NCI-H524 treated with DMSO at 0.1 percent for 48 hours (cell line): ENCODE data around the gene TNFRSF14.
"Not testable (repeated sequence)": the region's sequence is repeated elsewhere in the genome, so short reads cannot be mapped to it uniquely, and the experiment has no call there.

Source experiments
- DNase-seq: peaks from one replicate; lab custom pipeline; 2025; lab: John Stamatoyannopoulos, UW

The TNFRSF14 gene

DNA sequence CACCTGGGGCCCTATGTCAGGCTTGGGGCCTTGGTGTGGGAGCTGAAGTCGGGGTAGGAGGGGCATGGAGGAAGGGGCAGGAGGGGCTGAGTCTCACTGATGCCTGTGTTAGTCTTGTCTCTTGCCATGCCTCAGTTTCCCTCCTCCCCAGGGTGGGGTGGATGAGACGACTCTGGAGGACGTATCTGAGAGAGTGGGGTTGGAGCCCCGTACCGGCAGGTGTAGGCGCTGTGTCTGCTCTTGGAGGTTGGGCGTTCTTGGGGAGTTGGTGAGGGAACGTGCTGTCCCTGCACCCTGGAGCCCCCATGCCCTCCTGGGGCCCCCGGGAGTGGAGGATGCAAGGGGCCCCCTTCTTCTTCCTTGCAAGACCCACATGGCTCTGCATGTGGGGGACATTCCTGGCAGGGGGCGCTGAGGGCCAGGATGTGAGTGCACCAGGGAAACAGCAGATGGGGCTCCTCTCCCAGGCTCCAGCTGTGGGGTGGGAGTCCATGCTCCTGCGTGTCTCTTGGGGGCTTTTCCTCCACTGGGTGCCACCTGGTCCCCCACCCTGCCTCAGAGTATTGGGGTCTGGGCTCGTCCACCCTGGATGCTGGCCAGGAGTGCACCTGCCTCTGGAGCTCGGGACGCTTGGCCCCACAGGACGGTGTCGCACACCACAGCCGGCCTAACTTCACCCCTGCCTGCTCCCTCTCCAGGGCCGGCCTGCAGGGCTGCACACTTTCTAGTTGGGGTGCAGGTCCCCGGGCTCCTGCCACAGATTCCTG lies 1.4 kb upstream of the TNFRSF14 start:
- DNase-seq: no peak

DNA sequence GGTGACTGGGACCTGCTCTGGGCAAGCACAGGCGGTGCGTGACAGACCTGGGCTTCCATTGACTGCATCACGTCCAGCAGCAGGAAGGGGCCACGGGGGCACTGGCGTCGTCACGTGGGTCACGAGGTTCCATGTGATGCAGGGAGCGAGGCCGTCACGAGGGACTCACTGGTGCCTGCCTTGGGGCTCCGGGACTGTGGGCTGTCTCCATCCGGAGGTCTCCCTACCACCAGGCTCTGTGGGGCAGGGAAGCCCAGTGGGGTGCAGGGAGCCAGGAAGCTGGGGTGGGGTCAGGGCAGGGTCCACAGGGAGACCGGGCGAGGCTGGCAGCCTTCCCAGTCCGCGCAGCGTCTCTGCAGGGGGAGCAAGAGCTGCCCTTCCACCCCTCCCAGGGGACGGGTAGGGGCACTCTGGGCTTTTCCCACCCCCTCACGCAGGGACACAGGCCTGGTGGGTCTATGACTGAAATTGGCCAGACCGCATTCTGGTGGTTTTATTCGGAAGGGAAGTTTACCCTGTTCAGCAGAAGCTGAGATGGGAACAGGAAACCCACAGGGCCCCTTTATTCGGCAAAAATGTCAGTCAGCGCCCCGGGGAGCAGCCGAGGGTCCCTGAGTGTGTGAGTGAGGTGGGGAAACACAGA lies 416 bp upstream of the TNFRSF14 start:
- no peak for DNase-seq

DNA sequence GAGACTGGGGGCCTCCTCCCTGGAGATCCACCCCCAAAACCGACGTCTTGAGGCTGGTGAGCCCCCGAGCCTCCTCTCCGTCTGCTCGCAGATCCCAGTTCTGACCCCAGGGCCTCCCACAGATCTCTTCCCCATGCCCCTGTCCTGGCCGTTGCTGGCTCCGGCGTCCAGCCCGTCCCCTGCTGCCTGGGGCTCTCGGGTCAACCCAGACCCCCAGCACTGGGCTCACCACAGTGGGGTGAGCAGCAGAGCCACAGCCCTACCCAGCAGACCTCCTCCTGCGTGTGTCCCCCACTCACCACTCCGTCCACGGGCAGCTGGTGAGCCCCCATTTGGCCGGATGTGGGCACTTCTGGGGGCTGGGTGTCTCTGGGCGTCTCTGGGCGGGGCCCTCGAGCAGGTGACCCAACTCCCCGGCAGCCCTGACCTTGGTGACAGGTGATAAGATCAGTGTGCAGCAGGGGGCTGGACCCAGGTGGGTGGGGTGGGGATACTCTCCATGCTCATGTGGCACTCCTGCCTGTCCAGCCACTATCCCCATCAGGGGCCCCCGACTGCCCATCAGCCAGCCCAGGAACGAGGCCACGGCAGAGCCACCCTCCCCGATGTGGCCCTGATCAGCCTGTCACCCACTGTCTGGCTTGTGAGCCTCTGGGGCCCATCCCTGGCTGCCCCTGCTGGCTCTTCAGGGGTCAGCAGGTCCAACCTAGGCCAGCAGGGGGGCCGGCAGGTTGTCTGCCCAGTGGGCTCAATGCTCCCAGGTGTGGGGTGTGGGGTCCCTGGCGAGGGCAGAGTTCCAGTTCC lies 709 bp downstream of the TNFRSF14 start:
- DNase-seq: no peak

DNA sequence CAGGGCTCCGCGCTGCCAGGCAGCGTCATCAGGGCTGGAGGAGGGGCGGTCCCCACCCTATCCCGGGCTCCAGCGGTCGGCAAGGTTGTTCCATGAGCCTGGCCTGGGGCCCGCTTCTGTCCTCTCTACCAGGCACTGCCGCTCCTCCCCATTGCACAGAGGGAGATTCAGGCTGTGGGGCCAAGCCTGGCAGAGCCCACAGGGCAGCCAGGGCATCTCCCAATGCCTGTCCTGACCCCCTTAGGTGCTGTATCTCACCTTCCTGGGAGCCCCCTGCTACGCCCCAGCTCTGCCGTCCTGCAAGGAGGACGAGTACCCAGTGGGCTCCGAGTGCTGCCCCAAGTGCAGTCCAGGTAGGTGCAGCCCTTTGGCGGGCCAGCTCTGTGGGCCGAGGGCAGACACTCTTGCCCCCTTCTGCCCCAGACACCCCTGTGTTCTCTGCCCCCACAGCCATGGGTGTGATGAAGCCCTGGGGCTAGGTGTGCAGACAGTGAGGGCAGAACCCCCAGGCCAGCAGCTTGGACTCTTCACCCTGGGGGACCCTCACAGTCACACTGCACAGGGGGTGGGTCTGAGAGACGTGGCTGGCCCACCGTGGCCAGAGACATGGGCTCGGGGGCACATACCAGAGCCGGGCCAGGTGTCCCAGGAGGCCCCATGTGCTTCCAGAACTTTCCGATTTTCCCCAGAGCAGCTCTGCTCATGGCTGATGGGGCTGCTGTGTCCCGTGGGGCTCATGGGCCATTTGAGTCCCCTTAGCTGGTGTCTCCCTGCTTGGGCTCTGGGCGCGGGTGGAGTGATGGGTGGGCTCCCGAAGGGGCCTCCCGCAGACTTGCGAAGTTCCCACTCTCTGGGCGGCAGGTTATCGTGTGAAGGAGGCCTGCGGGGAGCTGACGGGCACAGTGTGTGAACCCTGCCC lies 1.6 kb downstream of the TNFRSF14 start:
- DNase-seq: no peak

DNA sequence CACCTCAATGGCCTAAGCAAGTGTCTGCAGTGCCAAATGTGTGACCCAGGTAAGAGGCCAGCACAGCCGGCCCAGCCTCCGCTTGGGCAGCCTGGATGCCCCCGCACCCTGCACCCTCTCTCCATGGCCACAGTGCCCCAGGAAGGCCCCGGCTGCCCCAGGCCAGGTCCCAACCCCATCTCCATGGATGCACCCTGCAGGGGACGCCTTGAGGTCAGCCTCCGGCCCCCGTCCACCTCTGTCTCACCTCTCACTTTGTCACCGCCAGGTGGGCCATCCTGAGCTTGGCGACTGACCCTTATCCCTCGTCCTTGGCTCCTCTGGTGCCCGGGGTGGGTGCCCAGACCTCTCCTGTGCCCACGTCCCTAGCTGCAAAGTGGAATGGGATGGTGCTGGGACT lies 2.2 kb downstream of the TNFRSF14 start:
- no peak for DNase-seq

DNA sequence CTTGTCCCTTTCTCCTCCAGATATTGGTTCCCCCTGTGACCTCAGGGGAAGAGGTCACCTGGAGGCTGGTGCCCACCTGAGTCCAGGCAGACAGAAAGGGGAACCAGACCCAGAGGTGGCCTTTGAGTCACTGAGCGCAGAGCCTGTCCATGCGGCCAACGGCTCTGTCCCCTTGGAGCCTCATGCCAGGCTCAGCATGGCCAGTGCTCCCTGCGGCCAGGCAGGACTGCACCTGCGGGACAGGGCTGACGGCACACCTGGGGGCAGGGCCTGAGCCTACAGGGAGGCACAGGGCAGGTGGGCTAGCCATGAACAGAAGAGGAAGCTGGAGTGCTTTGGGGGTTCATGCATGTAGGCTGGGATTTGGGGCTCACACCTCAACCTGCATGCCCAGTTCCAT lies 2.7 kb downstream of the TNFRSF14 start:
- DNase-seq: no peak

DNA sequence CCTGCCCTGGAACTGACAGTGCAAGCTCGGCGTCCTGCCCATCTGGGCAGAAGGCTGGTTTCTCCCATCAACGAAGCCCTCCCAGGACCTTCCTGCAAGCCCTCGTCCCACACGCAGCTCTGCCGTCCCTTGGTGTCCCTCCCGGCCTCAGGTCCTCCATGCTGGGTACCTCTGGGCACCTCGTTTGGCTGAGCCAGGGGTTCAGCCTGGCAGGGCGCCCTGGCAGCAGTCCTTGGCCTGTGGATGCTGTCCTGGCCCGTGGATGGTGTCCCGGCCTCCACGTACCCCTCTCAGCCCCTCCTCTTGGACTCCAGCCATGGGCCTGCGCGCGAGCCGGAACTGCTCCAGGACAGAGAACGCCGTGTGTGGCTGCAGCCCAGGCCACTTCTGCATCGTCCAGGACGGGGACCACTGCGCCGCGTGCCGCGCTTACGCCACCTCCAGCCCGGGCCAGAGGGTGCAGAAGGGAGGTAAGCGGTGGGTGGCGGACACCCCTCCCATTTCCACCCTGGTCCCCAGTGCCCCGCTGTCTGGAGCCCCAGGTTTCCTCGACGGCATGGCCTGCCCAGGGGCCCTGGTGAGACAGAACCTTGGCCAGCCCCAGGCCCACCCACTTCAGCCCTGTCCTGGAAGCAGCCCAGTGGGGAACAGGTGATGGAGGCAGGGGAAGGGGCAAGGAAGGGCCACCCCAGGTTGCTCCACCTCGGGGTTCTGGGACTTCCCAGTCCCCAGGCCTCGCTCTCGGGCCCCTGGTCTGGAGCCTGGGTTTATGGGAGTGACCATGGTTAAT lies 3.5 kb downstream of the TNFRSF14 start:
- no peak for DNase-seq

DNA sequence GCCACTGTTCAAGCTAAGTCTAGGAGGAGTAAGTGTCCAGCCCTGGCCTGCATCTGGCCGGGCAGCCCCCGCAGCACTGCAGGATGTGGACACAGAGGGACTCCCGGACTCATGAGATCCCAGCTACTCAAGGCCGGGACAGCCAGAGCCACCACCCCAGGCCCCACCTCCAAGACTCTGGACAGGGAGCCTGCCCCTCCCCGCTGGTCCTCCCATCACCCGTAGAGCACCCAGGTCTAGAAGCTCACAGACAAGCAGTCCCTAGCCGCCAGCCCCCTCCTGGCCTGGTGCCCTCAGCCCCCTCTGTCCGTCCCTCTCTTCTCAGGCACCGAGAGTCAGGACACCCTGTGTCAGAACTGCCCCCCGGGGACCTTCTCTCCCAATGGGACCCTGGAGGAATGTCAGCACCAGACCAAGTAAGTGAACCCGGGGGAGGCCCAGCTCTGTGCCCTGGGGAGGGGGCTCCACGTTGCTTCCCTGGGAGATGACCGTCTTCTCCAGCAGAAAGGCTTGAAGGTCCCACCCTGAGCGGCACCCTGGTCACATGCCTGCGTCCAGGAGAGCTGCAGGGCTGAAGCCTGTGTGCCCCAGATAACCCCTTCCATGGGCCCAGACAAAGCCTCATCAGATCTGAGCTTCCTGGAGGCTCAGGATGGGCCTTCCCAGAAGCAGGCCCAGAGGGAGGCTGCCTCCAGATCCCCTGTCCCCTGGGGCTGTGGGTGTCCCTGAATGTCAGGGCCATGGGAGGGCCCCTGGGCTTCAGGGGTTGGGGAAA lies 4.3 kb downstream of the TNFRSF14 start:
- DNase-seq: no peak

DNA sequence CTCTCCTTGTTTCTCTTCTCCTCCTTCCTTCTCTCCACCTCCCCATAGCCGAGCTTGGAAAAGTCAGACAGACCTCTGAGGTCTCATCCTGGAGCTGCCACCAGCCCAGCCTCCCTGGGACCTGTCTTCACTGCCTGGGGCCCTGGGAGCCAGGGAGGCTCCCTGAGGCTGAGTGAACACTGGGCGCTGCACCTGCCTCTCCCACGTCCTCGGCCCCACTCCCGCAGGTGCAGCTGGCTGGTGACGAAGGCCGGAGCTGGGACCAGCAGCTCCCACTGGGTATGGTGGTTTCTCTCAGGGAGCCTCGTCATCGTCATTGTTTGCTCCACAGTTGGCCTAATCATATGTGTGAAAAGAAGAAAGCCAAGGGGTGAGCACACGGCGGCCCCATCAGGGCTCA lies 5.3 kb downstream of the TNFRSF14 start:
- DNase-seq: no peak

DNA sequence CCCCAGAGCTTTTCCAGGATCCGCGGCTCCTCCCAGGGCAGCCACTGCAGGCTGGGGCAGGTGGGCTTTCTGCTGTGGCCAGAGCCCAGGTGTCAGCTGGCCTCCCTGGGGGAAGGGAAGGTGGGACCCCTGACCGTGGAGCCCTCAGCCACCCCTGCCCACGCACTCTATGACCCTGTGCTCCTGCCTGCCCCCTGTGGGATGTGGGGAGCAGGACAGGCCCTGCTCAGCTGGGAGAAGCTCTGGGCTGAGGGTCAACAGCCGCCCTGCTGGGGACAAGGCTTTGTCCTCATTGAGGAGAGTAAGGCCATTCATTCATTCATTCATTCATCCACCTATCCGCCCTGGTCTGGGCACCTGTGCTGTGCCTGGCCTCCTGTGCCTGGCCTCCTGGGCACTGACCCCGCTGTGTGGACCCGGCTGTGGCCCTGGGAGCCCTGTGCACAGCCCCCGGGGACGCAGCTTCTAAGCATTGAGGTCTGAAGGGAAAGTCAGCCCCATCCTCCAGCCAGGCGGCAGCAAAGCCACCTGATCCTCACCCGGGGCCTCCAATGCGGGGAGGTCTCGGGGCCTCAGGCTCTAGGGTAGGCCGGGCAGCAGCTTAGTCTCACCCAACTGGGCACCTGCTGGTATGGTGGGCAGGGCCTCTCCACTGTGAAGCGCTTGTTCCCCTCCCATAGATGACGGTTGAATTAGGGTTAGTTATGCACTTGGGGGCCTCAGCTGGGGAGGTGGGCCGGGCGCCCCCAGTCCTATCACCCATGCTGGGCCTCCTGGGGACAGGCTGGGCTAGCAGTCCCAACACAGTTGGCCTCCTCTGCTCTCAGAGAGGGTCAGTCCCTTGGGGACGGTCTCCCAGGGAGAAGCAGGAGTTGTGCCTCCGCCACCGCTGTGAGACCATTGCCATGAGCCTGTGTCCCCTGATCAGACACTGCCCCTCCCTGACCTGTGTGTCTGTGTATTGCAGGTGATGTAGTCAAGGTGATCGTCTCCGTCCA lies 6.0 kb downstream of the TNFRSF14 start:
- no peak for DNase-seq

DNA sequence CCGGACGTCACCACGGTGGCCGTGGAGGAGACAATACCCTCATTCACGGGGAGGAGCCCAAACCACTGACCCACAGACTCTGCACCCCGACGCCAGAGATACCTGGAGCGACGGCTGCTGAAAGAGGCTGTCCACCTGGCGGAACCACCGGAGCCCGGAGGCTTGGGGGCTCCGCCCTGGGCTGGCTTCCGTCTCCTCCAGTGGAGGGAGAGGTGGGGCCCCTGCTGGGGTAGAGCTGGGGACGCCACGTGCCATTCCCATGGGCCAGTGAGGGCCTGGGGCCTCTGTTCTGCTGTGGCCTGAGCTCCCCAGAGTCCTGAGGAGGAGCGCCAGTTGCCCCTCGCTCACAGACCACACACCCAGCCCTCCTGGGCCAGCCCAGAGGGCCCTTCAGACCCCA lies 7.0 kb downstream of the TNFRSF14 start:
- no peak for DNase-seq

DNA sequence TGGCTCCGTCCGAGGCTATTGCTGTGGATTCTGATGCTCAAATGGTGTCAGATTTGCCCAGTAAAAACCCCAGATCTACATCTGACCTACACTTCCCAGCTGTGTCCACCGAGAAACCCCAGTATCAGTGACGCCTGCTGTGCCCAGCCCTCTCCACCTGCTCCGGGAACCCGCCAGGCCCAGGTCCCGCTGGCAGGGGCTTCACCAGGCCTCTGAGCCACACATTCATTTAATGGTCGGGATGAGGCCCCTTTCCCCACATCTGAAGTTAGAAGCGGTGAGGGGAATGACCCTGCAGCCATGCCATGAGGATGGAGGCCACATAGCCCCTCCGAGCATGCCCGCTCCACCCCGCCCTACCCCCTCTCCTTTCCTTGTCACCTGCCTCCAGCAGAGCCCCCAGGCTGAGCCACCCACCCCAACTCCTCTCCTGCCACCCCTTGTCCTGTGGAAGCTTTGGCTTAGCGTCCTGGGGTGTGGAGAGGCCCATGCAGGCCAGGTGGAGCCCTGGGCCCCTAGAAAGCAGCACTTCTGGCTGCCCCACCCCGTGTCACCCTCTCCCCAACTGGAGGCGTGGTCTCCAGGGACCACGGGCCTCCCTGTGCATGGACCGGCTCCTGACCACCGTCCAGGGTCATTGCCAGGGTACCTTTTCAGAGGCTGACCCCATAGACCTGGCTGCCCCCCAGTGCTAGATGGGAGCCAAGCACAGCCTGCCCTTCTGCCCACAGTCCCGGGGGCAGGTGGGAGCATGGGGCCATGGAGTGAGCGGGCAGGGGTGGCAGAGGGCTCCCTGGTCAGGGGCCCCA lies 8.0 kb downstream of the TNFRSF14 start:
- no peak for DNase-seq

DNA sequence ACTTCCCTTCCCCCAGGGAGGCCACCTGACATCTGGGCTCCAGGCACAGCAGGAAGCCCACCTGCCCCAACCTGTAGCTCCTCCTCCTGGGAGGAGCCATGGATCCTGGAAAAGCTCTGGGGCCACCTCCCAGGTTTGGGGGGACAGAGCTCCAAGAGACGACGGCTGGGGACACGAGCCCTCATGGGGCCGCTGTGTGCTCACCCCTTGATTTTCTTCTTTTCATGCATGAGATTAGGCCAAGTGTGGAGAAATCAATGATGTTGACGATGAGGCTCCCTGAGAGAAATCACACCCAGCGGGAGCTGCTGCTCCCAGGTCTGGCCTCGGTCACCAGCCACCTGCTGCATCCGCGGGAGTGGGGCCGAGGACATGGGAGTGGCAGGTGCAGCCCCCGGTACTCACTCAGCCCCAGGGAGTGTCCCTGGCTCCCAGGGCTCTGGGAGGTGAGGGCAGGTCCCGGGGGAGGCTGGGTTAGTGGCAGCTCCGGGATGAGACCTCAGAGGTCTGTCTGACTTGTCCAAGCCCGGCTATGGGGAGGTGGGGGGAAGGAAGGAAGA lies 8.7 kb downstream of the TNFRSF14 start:
- DNase-seq: no peak

DNA sequence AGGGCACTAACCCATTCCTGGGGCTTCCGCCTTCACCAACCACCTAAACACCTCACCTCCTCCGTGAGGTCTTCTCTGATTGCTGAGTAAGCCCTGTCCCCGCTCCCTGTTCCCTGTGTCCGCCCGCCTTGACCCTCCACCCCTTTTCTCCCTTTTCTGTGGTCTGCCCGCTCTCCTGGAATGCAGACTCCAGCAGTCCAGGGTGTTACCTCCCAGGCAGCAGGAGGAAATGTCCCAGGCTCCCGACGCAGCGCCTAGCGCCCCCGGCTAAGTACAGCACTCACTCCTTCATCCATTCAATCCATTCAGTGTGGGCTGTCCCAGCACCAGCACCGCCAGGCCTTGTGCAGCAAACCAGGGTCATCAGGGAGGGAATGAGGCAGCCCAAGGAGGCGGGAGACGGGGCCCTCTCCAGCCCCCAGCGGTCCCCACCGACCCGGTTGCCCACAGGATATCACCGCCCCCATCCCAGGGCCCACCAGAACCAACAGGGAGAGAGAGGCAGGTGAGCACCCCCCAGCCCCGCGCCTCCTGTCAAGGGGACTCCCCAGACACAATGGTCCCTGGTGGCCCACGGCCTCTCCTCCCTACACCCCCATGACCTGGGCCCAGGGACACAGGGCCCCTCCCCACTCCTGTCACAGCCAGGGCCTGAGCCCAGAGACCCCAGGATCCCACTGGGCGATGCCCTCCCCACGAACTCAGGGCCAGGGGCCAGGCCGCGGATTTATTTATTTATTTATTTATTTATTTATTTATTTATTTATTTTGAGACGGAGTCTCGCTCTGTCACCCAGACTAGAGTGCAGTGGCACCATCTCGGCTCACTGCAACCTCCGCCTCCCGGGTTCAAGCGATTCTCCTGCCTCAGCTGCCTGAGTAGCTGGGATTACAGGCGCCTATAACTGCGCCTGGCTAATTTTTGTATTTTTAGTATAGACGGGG lies 10.2 kb downstream of the TNFRSF14 start:
- DNase-seq: no peak

DNA sequence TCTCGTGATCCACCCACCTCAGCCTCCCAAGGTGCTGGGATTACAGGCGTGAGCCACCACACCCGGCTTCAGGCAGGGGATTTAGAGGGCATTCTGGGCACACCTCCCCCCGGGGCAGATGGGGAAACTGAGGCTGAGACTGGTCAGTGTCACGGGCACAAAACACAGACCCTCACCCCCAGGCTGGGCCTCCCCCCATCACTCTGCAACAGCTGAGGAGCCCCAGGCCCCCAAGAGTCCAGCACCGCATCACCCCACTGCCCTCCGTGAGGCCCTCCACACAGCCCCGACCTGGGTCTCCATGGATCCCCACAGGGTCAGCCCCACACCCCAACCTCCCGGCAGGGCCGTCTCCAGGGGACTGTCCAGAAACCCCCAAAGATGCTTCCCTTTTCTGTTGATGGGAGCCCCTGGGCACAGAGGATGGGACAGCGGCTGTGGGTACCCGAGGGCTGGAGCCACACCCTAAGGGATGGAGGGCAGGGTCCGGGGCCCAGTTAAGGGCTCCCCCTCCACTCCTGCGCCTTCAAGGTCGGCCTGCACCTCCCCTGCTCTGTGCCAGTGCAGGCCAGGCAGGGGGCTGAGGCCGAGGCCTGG lies 11.0 kb downstream of the TNFRSF14 start:
- DNase-seq: no peak

DNA sequence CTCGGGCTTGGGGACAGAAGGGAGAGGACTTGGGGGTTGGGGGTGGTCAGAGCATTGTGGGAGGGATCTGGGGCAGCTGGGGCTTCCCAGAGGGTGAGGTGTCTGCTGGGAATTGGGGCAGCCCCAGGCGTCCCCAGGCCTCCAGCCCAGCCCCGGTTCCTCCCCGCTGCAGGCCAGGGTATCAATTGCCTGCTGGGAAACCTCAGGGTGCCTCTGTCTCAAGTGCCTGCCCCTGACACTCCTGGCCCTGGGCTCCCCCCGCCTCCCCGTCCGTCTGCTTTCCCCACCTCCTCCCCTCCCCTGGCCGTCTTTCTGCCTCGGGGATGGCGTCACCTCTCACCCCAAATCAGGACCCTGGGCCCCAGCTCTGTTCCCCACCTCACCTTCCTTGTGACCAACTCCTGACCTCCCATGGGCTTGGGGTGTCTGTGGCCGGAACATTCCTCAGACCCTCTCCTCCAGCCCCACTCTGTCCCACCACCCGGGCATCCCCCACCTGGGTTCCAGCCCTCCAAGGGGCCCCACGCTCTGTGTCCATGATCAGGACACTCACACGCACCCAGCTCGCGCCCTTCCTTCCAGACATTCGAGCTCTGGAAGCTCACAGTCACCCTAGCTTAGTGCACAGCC lies 12.1 kb downstream of the TNFRSF14 start:
- DNase-seq: not testable (repeated sequence)
